Stomach (tissue), 4 donors: ENCODE data around the gene NREP.

Experiments used
- CTCF ChIP-seq, 7 experiments: fragments of 450-650 bp in 4 of 7; fragments of 200-600 bp in 3 of 7; sonication (generic) in 3 of 7; IDR thresholded peaks; one replicate each; pipeline ENCODE4 v1.5.1; 2016 to 2019; ENCODE audit warnings: antibody characterized with exemption in 7 of 7, control low read depth in 2 of 7, mild to moderate bottlenecking in 1 of 7
- POLR2A ChIP-seq, 4 donors: fragments of 450-650 bp; IDR thresholded peaks; one replicate each; pipeline ENCODE4 v1.6.1; 2016; ENCODE audit warnings: antibody characterized with exemption in 4 of 4, control low read depth in 2 of 4, mild to moderate bottlenecking in 1 of 4, moderate library complexity in 1 of 4
- POLR2AphosphoS5 ChIP-seq, 3 donors: sonication (generic); formaldehyde crosslinking; IDR thresholded peaks; one replicate each; pipeline ENCODE4 v1.6.1; 2016; ENCODE audit warnings: antibody characterized with exemption in 3 of 3

- TF ChIP-seq CTCF (IDR thresholded peaks at IDR 0.05) (no peak), POLR2A (IDR thresholded peaks at IDR 0.05) (no peak), POLR2AphosphoS5 (IDR thresholded peaks at IDR 0.05) (no peak)
Measured at GRCh38 chr5:111746791-111747190, 10.2 kb downstream of the NREP start.
